H1 (cell line): ENCODE results near the gene DNAJC5G. TPM values are rescaled to one million over a fixed set of nuclear protein-coding genes. Genes with fewer than 3 reads are reported as not detected.

ENCODE experiments used
- CHD7 ChIP-seq: fragments of 300-600 bp; sonication (generic); IDR thresholded peaks from 2 replicates; pipeline ENCODE4 v1.7.1; 2012; ENCODE audit warnings: low read length, moderate library complexity, mild to moderate bottlenecking, inconsistent platforms; ENCODE audit not compliant: insufficient replicate concordance
- CTCF ChIP-seq, 3 experiments: IDR thresholded peaks; 1 replicate in 2 of 3; 2 replicates in 1 of 3; pipeline versions ENCODE4 v1.5.1 to v1.6.1; 2011; ENCODE audit warnings: low read length in 3 of 3, mild to moderate bottlenecking in 3 of 3, inconsistent platforms in 2 of 3, low read depth in 1 of 3, moderate library complexity in 1 of 3; ENCODE audit not compliant: insufficient read depth in 1 of 3; ENCODE audit errors: control extremely low read depth in 1 of 3
- E2F6 ChIP-seq: IDR thresholded peaks from 2 replicates; pipeline ENCODE4 v1.6.1; 2012; ENCODE audit warnings: inconsistent platforms
- GABPA ChIP-seq: IDR thresholded peaks from 2 replicates; pipeline ENCODE4 v1.6.1; 2011; ENCODE audit warnings: mild to moderate bottlenecking, low read length, moderate library complexity, borderline replicate concordance; ENCODE audit not compliant: insufficient read depth
- KDM5A ChIP-seq: fragments of 200-600 bp; IDR thresholded peaks from 2 replicates; pipeline ENCODE4 v1.7.1; 2012; ENCODE audit warnings: mild to moderate bottlenecking, low read length, inconsistent platforms, mixed read lengths
- RFX5 ChIP-seq: IDR thresholded peaks from 2 replicates; pipeline ENCODE4 v1.6.1; 2011; ENCODE audit warnings: low read depth, low read length, improper control_type of control experiment, borderline replicate concordance
- polyA plus RNA-seq, 7 experiments: library from polyadenylated mRNA; depleted of rRNA in 3 of 7; stranded (reverse) in 5 of 7; unstranded in 2 of 7; fragments of >200 nt in 5 of 7; fragments of 200-250 nt in 2 of 7; gene quantifications; 1 replicate in 5 of 7; 2 replicates in 1 of 7; 4 replicates in 1 of 7; pipeline versions ENCODE4 v1.2.1 to v1.2.3, GENCODE V29; 2011 to 2013; ENCODE audit warnings: missing spikeins in 2 of 7, mixed read lengths in 2 of 7
- total RNA-seq: library from RNA; stranded (reverse); fragmentation: NEBNext Ultra II Directional; extraction: Animal tissue kit (Norgen Biotek cat#: 25700); gene quantifications from 2 replicates; pipeline ENCODE4 v1.2.1, GENCODE V29; 2021

DNAJC5G gene
- total and polyA plus RNA-seq, 2 of the 8 experiments (the other 6 are each of a cell fraction or from before 2014, with no cell fraction given), result 0.83 to 1.4 TPM

GRCh38 chr2:27312152-27312551 is 36.9 kb downstream of the DNAJC5G start (continued):
- TF ChIP-seq CHD7 (no peak), GABPA (no peak), KDM5A (no peak), CTCF (IDR thresholded peaks at IDR 0.05; ENCODE audit: control extremely low read depth in 1 of 3, insufficient read depth in 1 of 3, low read depth in 1 of 3, low read length in 3 of 3) (no peak), E2F6 (no peak), RFX5 (no peak)
- TF ChIP-seq, all 59 proteins: peak for 0
